ENCODE data around the gene BCAS3. TPM values are rescaled to one million over a fixed set of nuclear protein-coding genes. Genes with fewer than 3 reads are reported as not detected.

Gene BCAS3
- total RNA-seq, 1 experiment from 2014 or later = 26.3 TPM

- Histone ChIP-seq H3K9me2 (ENCODE audit: insufficient read depth) (no peaks in the 10 kb centered on the region), H3K4me1 (ENCODE audit: control insufficient read depth in 1 of 2, insufficient read depth in 2 of 2, low read length in 2 of 2) (peaks cover 6 to 9% of the 10 kb centered on the region in 2 experiments), H3K36me3 (ENCODE audit: control insufficient read depth in 1 of 2, insufficient read depth in 2 of 2, low read length in 2 of 2) (no peaks in the 10 kb centered on the region), H2AFZ (ENCODE audit: low read depth, low read length, poor library complexity, severe bottlenecking) (no peak overlapping the region), H4K20me1 (ENCODE audit: insufficient read depth) (no peaks in the 10 kb centered on the region), H3K4me2 (ENCODE audit: low read length) (no peak overlapping the region), H3K79me2 (ENCODE audit: insufficient read depth, low read length) (no peaks in the 10 kb centered on the region), H3K27ac (ENCODE audit: low read depth, low read length) (no peak overlapping the region), H3K4me3 (replicated peaks in 1 of 2; ENCODE audit: low read depth in 1 of 2, low read length in 2 of 2) (no peak overlapping the region), H3K9ac (ENCODE audit: low read length) (no peak overlapping the region), H3K9me3 (ENCODE audit: control insufficient read depth in 1 of 2, insufficient read depth in 1 of 2, low read depth in 1 of 2, low read length in 2 of 2) (no peaks in the 10 kb centered on the region), H3K27me3 (ENCODE audit: insufficient read depth, low read length) (no peaks in the 10 kb centered on the region)
- RAD21 ChIA-PET (ENCODE audit: low non-redundant PET in 1 of 2, low total read pairs in 2 of 2, uncharacterized antibody in 2 of 2, unreplicated experiment in 2 of 2) = no interaction called here
- TF ChIP-seq ZNF274 (IDR thresholded peaks at IDR 0.05; ENCODE audit: low read depth, low read length) (no peak), EZH2 (IDR thresholded peaks at IDR 0.05) (no peak), SRF (IDR thresholded peaks at IDR 0.05; ENCODE audit: low read depth) (no peak), EZH2phosphoT487 (IDR thresholded peaks at IDR 0.05; ENCODE audit: borderline replicate concordance) (no peak), CEBPB (IDR thresholded peaks at IDR 0.05; ENCODE audit: low read depth) (no peak), POLR2AphosphoS5 (IDR thresholded peaks at IDR 0.05; ENCODE audit: low read depth, low read length) (no peak), SIN3A (IDR thresholded peaks at IDR 0.05; ENCODE audit: low read depth) (no peak), YY1 (IDR thresholded peaks at IDR 0.05; ENCODE audit: extremely low read depth, insufficient replicate concordance, low read depth, low read length) (no peak), FOSL1 (IDR thresholded peaks at IDR 0.05; ENCODE audit: low read depth) (no peak), ZFX (IDR thresholded peaks at IDR 0.05) (no peak), POLR2A (IDR thresholded peaks at IDR 0.05; ENCODE audit: borderline replicate concordance, extremely low read depth, insufficient read depth, insufficient read length) (no peak), JUND (IDR thresholded peaks at IDR 0.05) (no peak), SP1 (IDR thresholded peaks at IDR 0.05; ENCODE audit: low read depth) (no peak), MAX (IDR thresholded peaks at IDR 0.05) (no peak), ELF1 (IDR thresholded peaks at IDR 0.05; ENCODE audit: borderline replicate concordance, low read depth) (no peak), ATF3 (IDR thresholded peaks at IDR 0.05) (no peak), REST (IDR thresholded peaks at IDR 0.05; ENCODE audit: low read depth) (no peak), CTCF (IDR thresholded peaks at IDR 0.05 in 2 of 3, conservative IDR thresholded peaks at IDR 0.05 in 1 of 3; ENCODE audit: borderline replicate concordance in 1 of 3, insufficient read depth in 1 of 3, low read depth in 2 of 3, low read length in 2 of 3) (no peak)
- BruUV-seq (replicated peaks) = no TSS peak
- ATAC-seq (no peak), DNase-seq (ENCODE audit: low read depth, low spot score) (no peak)
- CTCF ChIA-PET = no interaction called here
- intact Hi-C loops (cut with micrococcal nuclease) = no loop called here
- POLR2A ChIA-PET = no interaction called here
Observed at GRCh38 chr17:61352781-61353491, 675.3 kb downstream of the BCAS3 start.

All from HCT116 (cell line).